ENCODE data around the gene SMIM23.

Gene SMIM23

GRCh38 chr5:171795381-171795780, 9.8 kb downstream of the SMIM23 start:
- in situ Hi-C loops (cut with HindIII; ENCODE audit: low sequenced_read_pairs), result no loop called here
- no peak for TF ChIP-seq CTCF (IDR thresholded peaks at IDR 0.05; ENCODE audit: low read depth, low read length)
- no peak overlapping the region for H3K4me3 ChIP-seq (ENCODE audit: low read depth, low read length)
- DNase-seq (ENCODE audit: low read depth, low spot score), result no peak

GRCh38 chr5:171796436-171796835, 10.8 kb downstream of the SMIM23 start:
- in situ Hi-C loops (cut with HindIII; ENCODE audit: low sequenced_read_pairs), result no loop called here
- no peak for DNase-seq (ENCODE audit: low read depth, low spot score)
- no peak overlapping the region for H3K4me3 ChIP-seq (ENCODE audit: low read depth, low read length)
- TF ChIP-seq CTCF (IDR thresholded peaks at IDR 0.05; ENCODE audit: low read depth, low read length), result no peak

- TF ChIP-seq CTCF (IDR thresholded peaks at IDR 0.05; ENCODE audit: low read depth, low read length), result no peak
- H3K4me3 ChIP-seq (ENCODE audit: low read depth, low read length), result no peak overlapping the region
- DNase-seq (ENCODE audit: low read depth, low spot score), result no peak
- in situ Hi-C loops (cut with HindIII; ENCODE audit: low sequenced_read_pairs), result no loop called here
Observed at GRCh38 chr5:171797543-171797942, 11.9 kb downstream of the SMIM23 start.

- TF ChIP-seq CTCF (IDR thresholded peaks at IDR 0.05; ENCODE audit: low read depth, low read length), result no peak
- no peak for DNase-seq (ENCODE audit: low read depth, low spot score)
- in situ Hi-C loops (cut with HindIII; ENCODE audit: low sequenced_read_pairs), result no loop called here
- no peak overlapping the region for H3K4me3 ChIP-seq (ENCODE audit: low read depth, low read length)
Observed at GRCh38 chr5:171798418-171798817, 12.8 kb downstream of the SMIM23 start.

- TF ChIP-seq CTCF (IDR thresholded peaks at IDR 0.05; ENCODE audit: low read depth, low read length), result no peak
- DNase-seq (ENCODE audit: low read depth, low spot score), result no peak
- no peak overlapping the region for H3K4me3 ChIP-seq (ENCODE audit: low read depth, low read length)
- in situ Hi-C loops (cut with HindIII; ENCODE audit: low sequenced_read_pairs), result no loop called here
Observed at GRCh38 chr5:171801839-171802238, 16.2 kb downstream of the SMIM23 start.

- no peak for DNase-seq (ENCODE audit: low read depth, low spot score)
- in situ Hi-C loops (cut with HindIII; ENCODE audit: low sequenced_read_pairs), result no loop called here
- no peak overlapping the region for H3K4me3 ChIP-seq (ENCODE audit: low read depth, low read length)
- TF ChIP-seq CTCF (IDR thresholded peaks at IDR 0.05; ENCODE audit: low read depth, low read length), result no peak
Observed at GRCh38 chr5:171805746-171806145, 20.1 kb downstream of the SMIM23 start.
